Ovary (tissue), 3 donors: ENCODE results near the gene SKIDA1.

Experiments
- CTCF ChIP-seq, 3 donors: fragments of 450-650 bp in 2 of 3; fragments of 200-600 bp in 1 of 3; IDR thresholded peaks; one replicate each; pipeline versions ENCODE4 v1.5.1 to v1.8.0; 2016 to 2022; ENCODE audit warnings: antibody characterized with exemption in 3 of 3, mild to moderate bottlenecking in 1 of 3
- POLR2A ChIP-seq: fragments of 450-650 bp; IDR thresholded peaks from one replicate; pipeline ENCODE4 v1.6.1; 2017; ENCODE audit warnings: antibody characterized with exemption, mild to moderate bottlenecking, moderate library complexity
- donor health status: DM: no; HTN: no; CAD: no.

- TF ChIP-seq CTCF (IDR thresholded peaks at IDR 0.05): no peak
- no peak for TF ChIP-seq POLR2A
These were observed 1.4 kb downstream of the SKIDA1 start for GRCh38 chr10:21524131-21524525.
